GM18870 (cell line): ENCODE results near the gene PCDHA11.
"Not testable (repeated sequence)": the region's sequence is repeated elsewhere in the genome, so short reads cannot be mapped to it uniquely, and the experiment has no call there.

Source experiments
- ATAC-seq: cut with Tn5 transposase; IDR thresholded peaks from one replicate; pipeline ENCODE4 v1.9.1; 2021; ENCODE audit warnings: moderate library complexity; ENCODE audit not compliant: unreplicated experiment

Gene PCDHA11

GRCh38 chr5:140848139-140849102, 20.3 kb upstream of the PCDHA11 start, which contains the start of gene PCDHA9:
TSS of gene PCDHA9 (plus strand) at chr5:140848382. CDS start at chr5:140848496, 114 bp downstream.
- ATAC-seq = not testable (repeated sequence)

DNA sequence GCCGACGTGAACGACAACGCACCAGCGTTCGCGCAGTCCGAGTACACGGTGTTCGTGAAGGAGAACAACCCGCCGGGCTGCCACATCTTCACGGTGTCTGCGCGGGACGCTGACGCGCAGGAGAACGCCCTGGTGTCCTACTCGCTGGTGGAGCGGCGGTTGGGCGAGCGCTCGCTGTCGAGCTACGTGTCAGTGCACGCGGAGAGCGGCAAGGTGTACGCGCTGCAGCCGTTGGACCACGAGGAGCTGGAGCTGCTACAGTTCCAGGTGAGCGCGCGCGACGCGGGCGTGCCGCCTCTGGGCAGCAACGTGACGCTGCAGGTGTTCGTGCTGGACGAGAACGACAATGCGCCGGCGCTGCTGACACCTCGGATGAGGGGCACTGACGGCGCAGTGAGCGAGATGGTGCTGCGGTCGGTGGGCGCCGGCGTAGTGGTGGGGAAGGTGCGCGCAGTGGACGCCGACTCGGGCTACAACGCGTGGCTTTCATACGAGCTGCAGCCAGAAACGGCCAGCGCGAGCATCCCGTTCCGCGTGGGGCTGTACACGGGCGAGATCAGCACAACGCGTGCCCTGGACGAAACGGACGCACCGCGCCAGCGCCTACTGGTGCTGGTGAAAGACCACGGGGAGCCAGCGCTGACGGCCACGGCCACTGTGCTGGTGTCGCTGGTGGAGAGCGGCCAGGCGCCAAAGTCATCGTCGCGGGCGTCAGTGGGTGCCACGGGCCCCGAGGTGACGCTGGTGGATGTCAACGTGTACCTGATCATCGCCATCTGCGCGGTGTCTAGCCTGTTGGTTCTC, 18.7 kb upstream of the PCDHA11 start:
- not testable (repeated sequence) for ATAC-seq

DNA sequence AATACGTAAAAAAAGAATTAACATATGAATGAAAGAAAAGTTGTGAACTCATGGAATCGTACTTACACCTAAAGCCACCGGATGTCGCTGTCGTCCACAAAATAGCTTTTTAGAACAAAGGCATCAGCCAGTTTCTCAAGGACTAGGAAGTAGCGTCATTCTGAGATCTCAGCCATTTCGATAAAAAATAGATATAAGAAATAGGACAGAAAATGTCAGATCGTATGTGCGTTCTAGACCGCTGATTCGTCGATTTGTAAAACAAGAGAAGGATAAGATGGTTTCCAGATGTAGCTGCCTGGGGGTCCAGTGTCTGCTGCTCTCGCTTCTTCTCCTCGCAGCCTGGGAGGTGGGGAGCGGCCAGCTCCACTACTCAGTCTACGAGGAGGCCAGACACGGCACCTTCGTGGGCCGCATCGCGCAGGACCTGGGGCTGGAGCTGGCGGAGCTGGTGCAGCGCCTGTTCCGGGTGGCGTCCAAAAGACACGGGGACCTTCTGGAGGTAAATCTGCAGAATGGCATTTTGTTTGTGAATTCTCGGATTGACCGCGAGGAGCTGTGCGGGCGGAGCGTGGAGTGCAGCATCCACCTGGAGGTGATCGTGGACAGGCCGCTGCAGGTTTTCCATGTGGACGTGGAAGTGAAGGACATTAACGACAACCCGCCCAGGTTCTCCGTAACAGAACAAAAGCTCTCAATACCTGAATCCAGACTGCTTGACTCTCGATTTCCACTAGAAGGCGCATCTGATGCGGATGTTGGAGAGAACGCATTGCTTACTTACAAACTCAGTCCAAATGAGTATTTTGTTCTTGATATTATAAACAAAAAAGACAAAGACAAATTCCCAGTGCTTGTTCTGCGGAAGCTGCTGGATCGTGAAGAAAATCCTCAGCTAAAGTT, 12.7 kb upstream of the PCDHA11 start, which contains the start of gene PCDHA10:
PCDHA10 (plus strand) TSS at position 126 of the 903 bp plus-strand sequence; CDS start at position 278, 152 bp downstream.
- ATAC-seq = no peak

DNA sequence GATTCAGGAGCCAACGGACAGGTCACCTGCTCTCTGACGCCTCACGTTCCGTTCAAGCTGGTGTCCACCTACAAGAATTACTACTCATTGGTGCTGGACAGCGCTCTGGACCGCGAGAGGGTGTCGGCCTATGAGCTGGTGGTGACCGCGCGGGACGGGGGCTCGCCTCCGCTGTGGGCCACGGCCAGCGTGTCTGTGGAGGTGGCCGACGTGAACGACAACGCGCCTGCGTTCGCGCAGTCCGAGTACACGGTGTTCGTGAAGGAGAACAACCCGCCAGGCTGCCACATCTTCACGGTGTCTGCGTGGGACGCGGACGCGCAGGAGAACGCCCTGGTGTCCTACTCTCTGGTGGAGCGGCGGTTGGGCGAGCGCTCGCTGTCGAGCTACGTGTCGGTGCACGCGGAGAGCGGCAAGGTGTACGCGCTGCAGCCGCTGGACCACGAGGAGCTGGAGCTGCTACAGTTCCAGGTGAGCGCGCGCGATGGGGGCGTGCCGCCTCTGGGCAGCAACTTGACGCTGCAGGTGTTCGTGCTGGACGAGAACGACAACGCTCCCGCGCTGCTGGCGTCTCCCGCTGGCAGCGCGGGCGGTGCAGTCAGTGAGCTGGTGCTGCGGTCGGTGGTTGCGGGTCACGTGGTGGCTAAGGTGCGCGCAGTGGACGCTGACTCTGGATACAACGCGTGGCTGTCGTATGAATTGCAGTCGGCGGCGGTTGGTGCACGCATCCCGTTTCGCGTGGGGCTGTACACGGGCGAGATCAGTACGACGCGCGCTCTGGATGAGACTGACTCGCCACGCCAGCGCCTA, 11.4 kb upstream of the PCDHA11 start:
- ATAC-seq = no peak

- no peak for ATAC-seq
These were observed 10.8 kb upstream of the PCDHA11 start for GRCh38 chr5:140857987-140858240.

DNA sequence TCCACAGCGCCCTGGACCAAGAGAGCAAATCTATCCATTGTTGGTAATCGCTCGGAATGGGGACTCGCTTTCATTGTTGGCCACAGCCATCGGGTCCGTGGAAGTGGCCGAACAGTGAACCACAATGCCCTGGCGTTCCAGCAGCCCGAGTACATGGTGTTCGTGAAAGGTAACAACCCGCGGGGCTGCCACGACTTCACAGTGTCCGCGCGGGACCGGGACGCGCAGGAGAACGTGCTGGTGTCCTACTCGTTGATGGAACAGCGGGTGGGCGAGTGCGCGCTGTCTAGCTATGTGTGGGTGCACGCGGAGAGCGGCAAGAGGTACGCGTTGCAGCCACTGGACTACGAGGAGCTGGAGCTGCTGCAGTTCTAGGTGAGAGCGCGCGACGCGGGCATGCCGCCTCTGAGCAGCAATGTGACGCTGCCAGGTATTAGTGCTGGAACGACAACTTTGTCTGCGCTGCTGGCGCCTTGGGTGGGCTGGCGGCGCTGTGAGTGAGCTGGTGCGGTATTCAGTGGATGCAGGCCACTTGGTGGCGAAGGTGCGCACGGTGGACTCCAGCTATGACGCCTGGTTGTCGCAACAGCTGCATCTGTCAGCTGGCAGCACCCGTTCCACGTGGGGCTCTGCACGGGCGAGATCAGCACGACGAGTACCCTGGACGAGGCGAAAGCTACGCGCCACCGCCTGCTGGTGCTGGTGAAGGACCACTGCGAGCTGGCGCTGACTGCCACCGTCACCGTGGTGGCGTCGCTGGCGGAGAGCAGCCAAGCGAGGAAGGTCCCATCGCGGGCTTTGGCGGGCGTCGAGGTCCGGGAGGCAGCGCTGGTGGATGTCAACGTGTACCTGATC, 6.1 kb upstream of the PCDHA11 start:
- ATAC-seq = no peak

DNA sequence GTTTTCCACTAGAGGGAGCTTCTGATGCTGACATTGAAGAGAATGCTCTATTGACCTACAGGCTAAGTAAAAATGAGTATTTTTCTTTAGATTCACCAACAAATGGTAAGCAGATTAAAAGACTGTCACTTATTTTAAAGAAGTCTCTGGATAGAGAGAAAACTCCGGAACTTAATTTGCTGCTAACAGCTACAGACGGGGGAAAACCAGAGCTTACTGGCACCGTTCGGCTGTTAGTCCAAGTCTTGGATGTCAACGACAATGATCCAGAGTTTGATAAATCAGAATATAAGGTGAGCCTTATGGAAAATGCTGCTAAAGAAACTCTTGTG, 764 bp downstream of the PCDHA11 start:
- ATAC-seq = no peak

DNA sequence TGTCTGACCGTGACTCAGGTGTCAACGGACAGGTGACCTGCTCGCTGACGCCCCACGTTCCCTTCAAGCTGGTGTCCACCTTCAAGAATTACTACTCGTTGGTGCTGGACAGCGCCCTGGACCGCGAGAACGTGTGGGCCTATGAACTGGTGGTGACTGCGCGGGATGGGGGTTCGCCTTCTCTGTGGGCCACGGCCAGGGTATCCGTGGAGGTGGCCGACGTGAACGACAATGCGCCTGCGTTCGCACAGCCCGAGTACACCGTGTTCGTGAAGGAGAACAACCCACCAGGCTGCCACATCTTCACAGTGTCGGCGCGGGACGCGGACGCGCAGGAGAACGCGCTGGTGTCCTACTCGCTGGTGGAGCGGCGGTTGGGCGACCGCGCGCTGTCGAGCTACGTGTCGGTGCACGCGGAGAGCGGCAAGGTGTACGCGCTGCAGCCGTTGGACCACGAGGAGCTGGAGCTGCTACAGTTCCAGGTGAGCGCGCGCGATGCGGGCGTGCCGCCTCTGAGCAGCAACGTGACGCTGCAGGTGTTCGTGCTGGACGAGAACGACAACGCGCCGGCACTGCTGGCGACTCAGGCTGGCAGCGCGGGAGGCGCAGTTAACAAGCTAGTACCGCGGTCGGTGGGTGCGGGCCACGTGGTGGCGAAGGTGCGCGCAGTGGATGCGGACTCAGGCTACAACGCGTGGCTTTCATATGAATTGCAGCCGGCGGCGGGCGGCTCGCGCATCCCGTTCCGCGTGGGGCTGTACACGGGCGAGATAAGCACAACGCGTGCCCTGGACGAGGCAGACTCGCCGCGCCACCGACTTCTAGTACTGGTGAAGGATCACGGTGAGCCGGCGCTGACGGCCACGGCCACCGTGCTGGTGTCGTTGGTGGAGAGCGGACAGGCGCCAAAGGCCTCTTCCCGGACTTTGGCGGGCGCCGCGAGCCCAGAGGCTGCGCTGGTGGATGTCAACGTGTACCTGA, 1.8 kb downstream of the PCDHA11 start:
- no peak for ATAC-seq

DNA sequence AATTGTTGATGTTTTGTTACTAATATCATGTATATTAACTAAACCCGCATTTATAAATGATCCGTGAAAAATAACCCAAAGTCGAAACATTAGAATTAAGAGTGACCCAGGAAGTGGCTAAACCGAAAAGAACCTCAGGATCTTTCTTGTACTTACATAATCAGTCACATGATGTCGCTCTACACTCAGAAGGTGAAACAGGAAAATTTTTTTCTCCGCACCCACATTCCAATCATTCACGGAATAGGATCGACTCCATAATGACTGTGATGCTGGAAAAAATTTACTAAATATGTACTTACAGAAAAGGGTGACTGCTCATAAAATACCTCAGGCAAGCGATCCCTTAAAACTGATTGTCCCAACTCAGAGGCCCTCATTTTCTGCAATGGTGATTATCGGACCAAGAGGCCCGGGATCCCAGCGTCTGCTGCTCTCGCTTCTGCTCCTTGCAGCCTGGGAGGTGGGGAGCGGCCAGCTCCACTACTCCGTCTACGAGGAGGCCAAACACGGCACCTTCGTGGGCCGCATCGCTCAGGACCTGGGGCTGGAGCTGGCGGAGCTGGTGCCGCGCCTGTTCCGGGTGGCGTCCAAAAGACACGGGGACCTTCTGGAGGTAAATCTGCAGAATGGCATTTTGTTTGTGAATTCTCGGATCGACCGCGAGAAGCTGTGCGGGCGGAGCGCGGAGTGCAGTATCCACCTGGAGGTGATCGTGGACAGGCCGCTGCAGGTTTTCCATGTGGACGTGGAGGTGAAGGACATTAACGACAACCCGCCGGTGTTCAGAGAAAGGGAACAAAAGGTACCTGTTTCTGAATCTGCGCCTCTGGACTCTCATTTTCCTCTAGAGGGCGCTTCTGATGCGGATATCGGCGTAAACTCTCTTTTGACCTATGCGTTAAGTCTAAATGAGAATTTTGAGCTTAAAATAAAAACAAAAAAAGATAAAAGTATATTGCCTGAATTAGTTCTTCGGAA, 6.6 kb downstream of the PCDHA11 start, which contains the start of gene PCDHA12:
PCDHA12 (plus strand) TSS at position 224 of the 981 bp plus-strand sequence; CDS start at position 389, 165 bp downstream.
- ATAC-seq = no peak

- not testable (repeated sequence) for ATAC-seq
These were observed 7.9 kb downstream of the PCDHA11 start for GRCh38 chr5:140876541-140877261.

- ATAC-seq = no peak
These were observed 8.5 kb downstream of the PCDHA11 start for GRCh38 chr5:140877262-140877581.

- ATAC-seq = no peak
These were observed 13.3 kb downstream of the PCDHA11 start, which contains the start of gene PCDHA13 for GRCh38 chr5:140881889-140882590. TSS of gene PCDHA13 (plus strand) at chr5:140882124. CDS start at chr5:140882269, 145 bp downstream.

DNA sequence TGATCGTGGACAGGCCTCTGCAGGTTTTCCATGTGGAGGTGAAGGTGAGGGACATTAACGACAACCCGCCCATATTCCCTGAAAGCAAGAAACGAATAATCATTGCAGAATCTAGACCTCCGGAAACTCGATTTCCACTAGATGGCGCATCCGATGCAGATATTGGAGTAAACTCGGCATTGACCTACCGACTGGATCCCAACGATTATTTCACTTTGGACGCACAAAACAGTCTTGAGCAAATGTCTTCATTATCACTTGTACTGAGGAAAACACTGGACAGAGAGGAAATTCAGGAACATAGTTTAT, 13.8 kb downstream of the PCDHA11 start:
- ATAC-seq = no peak

DNA sequence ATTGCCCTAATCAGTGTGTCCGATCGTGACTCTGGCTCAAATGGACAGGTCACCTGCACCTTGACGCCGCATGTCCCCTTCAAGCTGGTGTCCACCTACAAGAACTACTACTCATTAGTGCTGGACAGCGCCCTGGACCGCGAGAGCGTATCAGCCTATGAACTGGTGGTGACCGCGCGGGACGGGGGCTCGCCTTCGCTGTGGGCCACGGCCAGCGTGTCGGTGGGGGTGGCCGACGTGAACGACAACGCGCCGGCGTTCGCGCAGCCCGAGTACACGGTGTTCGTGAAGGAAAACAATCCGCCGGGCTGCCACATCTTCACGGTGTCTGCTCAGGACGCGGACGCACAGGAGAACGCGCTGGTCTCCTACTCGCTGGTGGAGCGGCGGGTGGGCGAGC, 14.6 kb downstream of the PCDHA11 start:
- no peak for ATAC-seq

DNA sequence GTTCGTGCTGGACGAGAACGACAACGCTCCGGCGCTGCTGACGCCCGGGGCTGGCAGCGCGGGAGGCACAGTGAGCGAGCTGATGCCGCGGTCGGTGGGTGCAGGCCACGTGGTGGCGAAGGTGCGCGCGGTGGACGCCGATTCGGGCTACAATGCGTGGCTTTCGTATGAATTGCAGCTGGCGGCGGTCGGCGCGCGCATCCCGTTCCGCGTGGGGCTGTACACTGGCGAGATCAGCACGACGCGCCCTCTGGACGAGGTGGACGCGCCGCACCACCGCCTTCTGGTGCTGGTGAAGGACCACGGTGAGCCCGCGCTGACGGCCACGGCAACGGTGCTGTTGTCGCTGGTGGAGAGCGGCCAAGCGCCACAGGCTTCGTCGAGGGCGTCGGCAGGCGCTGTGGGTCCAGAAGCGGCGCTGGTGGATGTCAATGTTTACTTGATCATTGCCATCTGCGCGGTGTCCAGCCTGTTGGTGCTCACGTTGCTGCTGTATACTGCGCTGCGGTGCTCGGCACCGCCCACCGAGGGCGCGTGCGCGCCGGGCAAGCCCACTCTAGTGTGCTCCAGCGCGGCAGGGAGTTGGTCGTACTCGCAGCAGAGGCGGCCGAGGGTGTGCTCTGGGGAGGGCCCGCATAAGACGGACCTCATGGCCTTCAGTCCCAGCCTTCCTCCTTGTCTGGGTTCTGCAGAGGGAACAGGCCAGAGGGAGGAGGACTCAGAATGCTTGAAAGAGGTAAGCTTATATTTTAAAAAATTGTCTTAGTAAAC, 15.4 kb downstream of the PCDHA11 start:
- ATAC-seq = no peak
